ENCODE data around the gene SHROOM4.

DNA sequence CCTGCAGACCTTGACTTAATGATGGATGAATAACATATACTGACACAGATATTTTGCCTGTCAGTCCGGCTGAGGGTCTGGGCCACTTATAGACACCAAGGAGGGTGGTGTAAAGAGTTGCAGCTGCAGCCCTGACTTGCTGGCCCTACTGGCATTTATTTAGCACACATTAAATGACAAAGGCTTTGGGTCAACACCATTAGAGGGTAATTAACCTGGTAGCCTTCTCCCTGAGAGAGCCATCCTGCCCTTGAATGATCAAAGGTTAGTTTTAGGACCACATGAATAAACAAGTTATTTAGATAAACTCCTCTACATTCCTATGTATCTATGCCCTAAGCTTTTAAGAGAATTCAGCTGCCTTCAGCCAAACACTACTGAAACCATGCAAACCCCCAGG, 232.6 kb downstream of the SHROOM4 start:
- TF ChIP-seq, protein P1, sequence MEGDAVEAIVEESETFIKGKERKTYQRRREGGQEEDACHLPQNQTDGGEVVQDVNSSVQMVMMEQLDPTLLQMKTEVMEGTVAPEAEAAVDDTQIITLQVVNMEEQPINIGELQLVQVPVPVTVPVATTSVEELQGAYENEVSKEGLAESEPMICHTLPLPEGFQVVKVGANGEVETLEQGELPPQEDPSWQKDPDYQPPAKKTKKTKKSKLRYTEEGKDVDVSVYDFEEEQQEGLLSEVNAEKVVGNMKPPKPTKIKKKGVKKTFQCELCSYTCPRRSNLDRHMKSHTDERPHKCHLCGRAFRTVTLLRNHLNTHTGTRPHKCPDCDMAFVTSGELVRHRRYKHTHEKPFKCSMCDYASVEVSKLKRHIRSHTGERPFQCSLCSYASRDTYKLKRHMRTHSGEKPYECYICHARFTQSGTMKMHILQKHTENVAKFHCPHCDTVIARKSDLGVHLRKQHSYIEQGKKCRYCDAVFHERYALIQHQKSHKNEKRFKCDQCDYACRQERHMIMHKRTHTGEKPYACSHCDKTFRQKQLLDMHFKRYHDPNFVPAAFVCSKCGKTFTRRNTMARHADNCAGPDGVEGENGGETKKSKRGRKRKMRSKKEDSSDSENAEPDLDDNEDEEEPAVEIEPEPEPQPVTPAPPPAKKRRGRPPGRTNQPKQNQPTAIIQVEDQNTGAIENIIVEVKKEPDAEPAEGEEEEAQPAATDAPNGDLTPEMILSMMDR (IDR thresholded peaks at IDR 0.05): no peak
- TF ChIP-seq POLR2A (IDR thresholded peaks at IDR 0.05): no peak

Data from lower leg skin (tissue), 3 donors.